Measurements from ENCODE around the gene ZNF516. TPM values are rescaled to one million over a fixed set of nuclear protein-coding genes. Genes with fewer than 3 reads are reported as not detected.

The ZNF516 gene
- total RNA-seq, 1 donor from 2014 or later = 28.0 TPM

DNA sequence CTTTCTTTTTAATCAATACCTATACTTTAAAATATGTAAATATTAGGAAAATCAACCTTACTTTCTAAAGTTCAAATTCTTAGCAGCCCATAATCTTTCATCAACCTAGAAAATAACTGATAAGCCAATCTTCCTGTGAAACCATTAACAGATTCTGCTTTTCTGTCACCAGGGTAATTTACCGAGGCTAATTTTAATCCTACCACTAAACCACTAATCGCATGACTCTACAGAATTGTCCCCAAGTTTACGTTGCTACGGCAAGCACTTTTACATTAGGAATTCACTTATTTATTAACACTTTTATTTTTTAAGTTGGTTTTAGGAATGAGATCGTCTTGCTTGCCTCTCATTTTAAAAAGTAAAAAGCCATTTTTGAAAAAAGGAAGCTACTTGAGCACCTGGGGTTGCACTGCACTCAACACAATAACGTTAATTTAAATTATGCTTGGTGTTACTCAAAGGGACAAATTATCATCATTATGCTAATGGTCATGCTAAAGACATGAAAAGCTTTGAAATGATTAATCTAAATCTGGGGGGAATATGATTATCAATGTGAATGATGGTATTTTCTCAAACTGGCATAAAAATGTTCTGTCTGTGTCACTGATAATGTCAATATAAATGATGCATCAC, 10.2 kb downstream of the ZNF516 start:
- TF ChIP-seq, protein P1, sequence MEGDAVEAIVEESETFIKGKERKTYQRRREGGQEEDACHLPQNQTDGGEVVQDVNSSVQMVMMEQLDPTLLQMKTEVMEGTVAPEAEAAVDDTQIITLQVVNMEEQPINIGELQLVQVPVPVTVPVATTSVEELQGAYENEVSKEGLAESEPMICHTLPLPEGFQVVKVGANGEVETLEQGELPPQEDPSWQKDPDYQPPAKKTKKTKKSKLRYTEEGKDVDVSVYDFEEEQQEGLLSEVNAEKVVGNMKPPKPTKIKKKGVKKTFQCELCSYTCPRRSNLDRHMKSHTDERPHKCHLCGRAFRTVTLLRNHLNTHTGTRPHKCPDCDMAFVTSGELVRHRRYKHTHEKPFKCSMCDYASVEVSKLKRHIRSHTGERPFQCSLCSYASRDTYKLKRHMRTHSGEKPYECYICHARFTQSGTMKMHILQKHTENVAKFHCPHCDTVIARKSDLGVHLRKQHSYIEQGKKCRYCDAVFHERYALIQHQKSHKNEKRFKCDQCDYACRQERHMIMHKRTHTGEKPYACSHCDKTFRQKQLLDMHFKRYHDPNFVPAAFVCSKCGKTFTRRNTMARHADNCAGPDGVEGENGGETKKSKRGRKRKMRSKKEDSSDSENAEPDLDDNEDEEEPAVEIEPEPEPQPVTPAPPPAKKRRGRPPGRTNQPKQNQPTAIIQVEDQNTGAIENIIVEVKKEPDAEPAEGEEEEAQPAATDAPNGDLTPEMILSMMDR (IDR thresholded peaks at IDR 0.05) = no peak
- intact Hi-C loops (cut with DNase I) = no loop called here

DNA sequence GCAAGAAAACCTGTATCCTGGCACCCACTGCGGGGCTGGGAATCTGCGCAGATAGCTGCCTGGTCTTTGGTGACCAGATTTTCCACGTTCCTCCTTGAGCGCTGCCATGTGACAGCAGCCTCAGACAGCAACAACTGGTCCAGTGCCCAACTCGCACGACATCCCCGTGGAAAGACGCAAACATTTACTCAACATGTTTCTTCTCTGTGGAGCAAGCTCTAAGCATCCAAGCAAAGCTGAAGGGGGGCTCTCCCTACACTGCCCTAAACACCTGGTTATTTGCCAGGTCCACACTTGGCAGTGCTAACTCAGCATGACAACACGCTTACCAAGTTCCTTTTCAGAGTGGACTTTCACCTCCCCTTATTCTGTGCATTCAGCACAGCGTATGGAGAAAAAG, 11.3 kb downstream of the ZNF516 start:
- Histone ChIP-seq H3K27me3 (no peaks in the 10 kb centered on the region), H3K9me3 (no peaks in the 10 kb centered on the region), H3K4me3 (no peak overlapping the region), H3K36me3 (no peaks in the 10 kb centered on the region), H3K4me1 (no peaks in the 10 kb centered on the region), H3K27ac (no peak overlapping the region)
- ATAC-seq = no peak
- DNase-seq = no peak
- intact Hi-C loops (cut with DNase I) = no loop called here
- TF ChIP-seq, protein P1 (IDR thresholded peaks at IDR 0.05) = no peak

More for the DNA sequence above, 10.2 kb downstream of the ZNF516 start:
- Histone ChIP-seq H3K36me3 (no peaks in the 10 kb centered on the region), H3K4me1 (no peaks in the 10 kb centered on the region), H3K4me3 (no peak overlapping the region), H3K27me3 (no peaks in the 10 kb centered on the region), H3K9me3 (no peaks in the 10 kb centered on the region), H3K27ac (no peak overlapping the region)
- no peak for DNase-seq
- ATAC-seq = no peak

DNA sequence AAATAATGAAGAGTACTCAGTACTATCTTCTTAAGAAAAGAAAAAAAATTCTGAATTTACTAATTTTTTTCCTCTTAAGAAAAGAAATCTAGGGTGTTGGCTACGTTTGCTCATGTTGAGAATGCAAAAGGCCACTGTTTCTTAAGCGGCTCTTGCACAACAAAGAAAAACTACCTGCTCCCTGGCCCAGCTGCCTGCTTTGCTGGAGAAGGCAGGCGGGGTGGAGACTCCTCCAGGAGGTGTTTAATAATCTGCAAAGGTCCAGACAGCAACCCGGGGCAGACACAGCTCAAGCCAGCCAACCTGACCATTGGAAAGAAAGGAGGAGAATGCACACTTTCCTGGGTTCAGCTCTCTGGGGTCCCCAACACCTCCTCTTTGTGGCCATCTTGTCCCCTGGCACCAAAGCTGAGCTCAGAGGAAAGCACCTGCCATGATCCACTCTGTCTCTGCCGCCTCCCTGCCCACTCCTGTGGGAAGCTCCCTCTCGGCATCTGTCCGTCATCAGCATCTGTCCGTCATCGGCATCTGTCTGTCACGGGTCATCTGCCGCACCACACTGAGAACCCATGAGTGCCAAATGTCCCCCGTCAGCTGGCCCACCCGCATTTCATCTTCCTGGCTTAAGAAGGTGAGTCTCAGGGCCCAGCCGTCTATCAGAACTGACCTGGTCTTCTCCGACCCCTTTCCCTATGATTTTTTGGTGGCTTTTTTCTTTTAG, 11.9 kb downstream of the ZNF516 start:
- Histone ChIP-seq H3K4me3 (no peak overlapping the region), H3K4me1 (no peaks in the 10 kb centered on the region), H3K9me3 (no peaks in the 10 kb centered on the region), H3K27me3 (no peaks in the 10 kb centered on the region), H3K36me3 (no peaks in the 10 kb centered on the region), H3K27ac (no peak overlapping the region)
- peak; percentile 82 for ATAC-seq
- TF ChIP-seq, protein P1 (IDR thresholded peaks at IDR 0.05) = no peak
- intact Hi-C loops (cut with DNase I) = no loop called here
- DNase-seq = no peak

DNA sequence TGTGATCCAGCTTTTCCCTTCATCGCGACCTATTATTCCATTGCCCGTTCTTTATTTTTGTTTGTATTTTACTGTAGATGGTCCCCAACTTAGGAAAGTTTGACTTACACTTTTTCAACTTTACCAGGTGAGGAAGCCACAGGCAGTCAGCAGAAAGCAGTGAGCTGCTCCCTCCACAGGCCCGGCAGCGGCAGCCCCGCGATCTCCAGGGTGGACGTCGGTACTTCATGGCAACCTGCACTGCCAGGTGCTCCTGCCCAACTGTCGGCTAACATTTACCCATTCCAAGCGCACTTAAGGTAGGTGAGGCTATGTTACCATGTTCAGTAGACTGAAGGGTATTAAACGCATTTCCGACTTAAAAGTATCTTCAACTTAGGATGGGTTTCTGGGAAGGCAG, 12.8 kb downstream of the ZNF516 start:
- no peaks in the 10 kb centered on the region for H3K27me3 ChIP-seq
- ATAC-seq = peak; percentile 12
- TF ChIP-seq, protein P1 (IDR thresholded peaks at IDR 0.05) = no peak
- H3K4me3 ChIP-seq = no peak overlapping the region
- intact Hi-C loops (cut with DNase I) = no loop called here
- peaks cover 8% of the 10 kb centered on the region for H3K4me1 ChIP-seq
- no peaks in the 10 kb centered on the region for H3K36me3 ChIP-seq
- H3K9me3 ChIP-seq = no peaks in the 10 kb centered on the region
- no peak for DNase-seq
- no peak overlapping the region for H3K27ac ChIP-seq

DNA sequence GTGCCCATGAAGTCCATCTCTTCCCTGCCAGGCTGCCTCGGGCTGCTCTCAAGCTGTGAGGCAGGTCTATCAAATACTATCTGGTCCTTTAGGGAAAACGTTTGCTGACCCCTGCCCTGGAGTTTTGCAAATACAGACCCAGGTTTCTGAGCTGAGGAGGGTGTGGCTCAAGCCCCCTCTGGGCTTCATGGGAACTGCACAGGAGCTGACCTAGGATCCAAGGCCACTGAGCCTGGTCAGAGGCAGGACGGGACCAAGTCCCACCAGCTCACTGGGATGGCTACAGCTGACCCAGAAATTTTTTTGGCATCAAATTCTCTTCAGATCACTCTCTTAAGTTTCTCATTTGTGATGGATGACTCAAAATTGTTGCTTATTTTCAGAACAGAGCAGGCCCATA, 14.1 kb downstream of the ZNF516 start:
- no peak for ATAC-seq
- TF ChIP-seq, protein P1 (IDR thresholded peaks at IDR 0.05) = no peak
- Histone ChIP-seq H3K27me3 (no peaks in the 10 kb centered on the region), H3K4me3 (no peak overlapping the region), H3K36me3 (no peaks in the 10 kb centered on the region), H3K4me1 (peaks cover 20% of the 10 kb centered on the region), H3K9me3 (no peaks in the 10 kb centered on the region), H3K27ac (no peak overlapping the region)
- intact Hi-C loops (cut with DNase I) = no loop called here
- DNase-seq = no peak

Data from upper lobe of right lung (tissue), 1 donor.